GM20431 (cell line): ENCODE results near the gene FHOD3.
"Not testable (repeated sequence)": the region's sequence is repeated elsewhere in the genome, so short reads cannot be mapped to it uniquely, and the experiment has no call there.

Source experiments
- in situ Hi-C: fragments of 300-500 bp; cut with MseI, MboI; formaldehyde crosslinking; loops from one replicate; pipeline ENCODE4 v1.15.0; 2020; ENCODE audit warnings: low sequenced_read_pairs; ENCODE audit not compliant: unreplicated experiment

The FHOD3 gene

GRCh38 chr18:36459786-36460185 is 162.3 kb downstream of the FHOD3 start:
- in situ Hi-C loops, result no loop called here

GRCh38 chr18:36460324-36460850 is 162.9 kb downstream of the FHOD3 start:
- in situ Hi-C loops, result no loop called here

GRCh38 chr18:36460854-36461253 is 163.3 kb downstream of the FHOD3 start:
- in situ Hi-C loops, result no loop called here

GRCh38 chr18:36461551-36461987 is 164.1 kb downstream of the FHOD3 start:
- in situ Hi-C loops, result no loop called here

GRCh38 chr18:36463516-36463915 is 166.0 kb downstream of the FHOD3 start:
- in situ Hi-C loops, result not testable (repeated sequence)

- in situ Hi-C loops, result no loop called here
Measured at GRCh38 chr18:36464126-36464651, 166.7 kb downstream of the FHOD3 start.

- in situ Hi-C loops, result no loop called here
Measured at GRCh38 chr18:36465276-36465675, 167.8 kb downstream of the FHOD3 start.

- in situ Hi-C loops, result no loop called here
Measured at GRCh38 chr18:36465970-36466369, 168.5 kb downstream of the FHOD3 start.

- in situ Hi-C loops, result no loop called here
Measured at GRCh38 chr18:36467614-36468013, 170.1 kb downstream of the FHOD3 start.

GRCh38 chr18:36468161-36468560 is 170.6 kb downstream of the FHOD3 start:
- in situ Hi-C loops, result no loop called here

GRCh38 chr18:36469461-36469860 is 171.9 kb downstream of the FHOD3 start:
- in situ Hi-C loops, result no loop called here

- in situ Hi-C loops, result no loop called here
Measured at GRCh38 chr18:36470896-36471295, 173.4 kb downstream of the FHOD3 start.

GRCh38 chr18:36471393-36471792 is 173.9 kb downstream of the FHOD3 start:
- in situ Hi-C loops, result no loop called here

- in situ Hi-C loops, result no loop called here
Measured at GRCh38 chr18:36476433-36476832, 178.9 kb downstream of the FHOD3 start.

GRCh38 chr18:36477776-36478175 is 180.3 kb downstream of the FHOD3 start:
- in situ Hi-C loops, result no loop called here

- in situ Hi-C loops, result no loop called here
Measured at GRCh38 chr18:36481201-36481657, 183.7 kb downstream of the FHOD3 start.

GRCh38 chr18:36481935-36482334 is 184.4 kb downstream of the FHOD3 start:
- in situ Hi-C loops, result no loop called here

GRCh38 chr18:36484591-36484990 is 187.1 kb downstream of the FHOD3 start:
- in situ Hi-C loops, result no loop called here

GRCh38 chr18:36485772-36486171 is 188.3 kb downstream of the FHOD3 start:
- in situ Hi-C loops, result no loop called here

GRCh38 chr18:36488131-36488530 is 190.6 kb downstream of the FHOD3 start:
- in situ Hi-C loops, result no loop called here

GRCh38 chr18:36490897-36491296 is 193.4 kb downstream of the FHOD3 start:
- in situ Hi-C loops, result no loop called here

GRCh38 chr18:36492604-36493329 is 195.3 kb downstream of the FHOD3 start:
- in situ Hi-C loops, result no loop called here
